Measurements from ENCODE around the gene CLEC20A. TPM values are rescaled to one million over a fixed set of nuclear protein-coding genes. Genes with fewer than 3 reads are reported as not detected.

Gene CLEC20A
- total RNA-seq, 3 donors from 2014 or later: not detected

DNA sequence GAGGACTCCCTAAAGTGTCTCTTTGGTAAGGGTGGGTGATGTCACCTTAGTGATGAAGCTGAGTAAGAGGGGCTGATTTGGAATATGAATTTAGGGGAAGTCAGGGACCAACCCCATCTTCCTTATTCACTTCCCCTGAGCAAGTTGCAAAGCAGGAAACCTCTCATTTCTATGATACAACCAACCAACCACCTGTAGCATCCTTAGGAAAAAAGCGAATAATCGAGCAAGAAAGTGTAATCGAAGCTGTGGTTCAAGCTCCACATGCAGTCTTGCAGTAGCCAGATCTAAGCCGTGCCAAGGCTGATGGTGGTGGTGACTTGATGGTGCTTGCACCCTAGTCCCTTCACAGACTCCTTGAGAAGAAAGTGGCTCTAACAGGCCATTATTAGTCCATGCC is 19.3 kb upstream of the CLEC20A start:
- Histone ChIP-seq H3K4me3 (no peak overlapping the region), H3K36me3 (ENCODE audit: low read depth) (no peaks in the 10 kb centered on the region), H3K9me3 (no peaks in the 10 kb centered on the region), H3K4me1 (ENCODE audit: low read depth) (no peaks in the 10 kb centered on the region)
- TF ChIP-seq CTCF (IDR thresholded peaks at IDR 0.05): no peak
- ATAC-seq: no peak
- no peak for DNase-seq
- intact Hi-C loops (cut with DNase I, micrococcal nuclease): no loop called here

DNA sequence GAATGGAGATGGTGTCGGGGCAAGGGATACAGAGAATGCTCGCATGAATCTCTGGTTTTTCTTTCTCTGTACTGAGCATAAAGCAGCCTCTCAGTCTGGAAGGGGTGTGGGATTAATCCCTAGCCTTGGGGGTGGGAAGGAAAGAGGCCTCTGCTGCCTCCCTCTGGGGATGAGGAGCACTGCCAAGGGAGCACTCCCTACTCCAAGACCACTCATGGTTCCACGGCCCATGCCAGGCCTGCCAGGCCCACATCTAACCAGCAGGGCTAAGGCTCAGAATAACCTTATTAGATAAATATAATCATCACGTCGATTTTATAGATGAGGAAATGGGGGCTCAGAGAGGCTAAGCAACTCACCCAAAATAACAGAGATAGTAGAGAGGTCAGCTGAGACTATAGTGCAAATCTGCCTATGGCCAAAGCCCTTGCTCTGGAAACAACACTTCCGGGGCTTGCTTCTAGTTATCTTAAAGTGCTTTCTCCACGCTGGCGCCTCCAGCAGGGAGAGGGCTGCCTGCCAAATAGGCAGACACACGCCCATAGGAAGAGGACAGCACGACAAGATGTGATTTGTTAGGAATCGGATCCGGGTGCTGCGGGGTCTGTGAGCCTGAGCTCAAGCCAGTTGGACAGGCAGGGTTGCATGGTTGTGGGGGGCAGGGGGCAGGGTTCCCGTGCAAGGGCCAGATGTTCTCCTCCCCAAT is 16.7 kb upstream of the CLEC20A start:
- peak; percentile 56 to 63 (median 58) for DNase-seq
- intact Hi-C loops (cut with DNase I, micrococcal nuclease): no loop called here
- no peak for TF ChIP-seq CTCF (IDR thresholded peaks at IDR 0.05)
- Histone ChIP-seq H3K4me1 (ENCODE audit: low read depth) (no peaks in the 10 kb centered on the region), H3K36me3 (ENCODE audit: low read depth) (no peaks in the 10 kb centered on the region), H3K9me3 (no peaks in the 10 kb centered on the region), H3K4me3 (no peak overlapping the region)
- peak; percentile 86 for ATAC-seq

- Histone ChIP-seq H3K36me3 (ENCODE audit: low read depth) (no peaks in the 10 kb centered on the region), H3K4me3 (no peak within 1 kb of the TSS), H3K4me1 (ENCODE audit: low read depth) (no peaks in the 10 kb centered on the region), H3K9me3 (no peaks in the 10 kb centered on the region)
- DNase-seq: no peak
- no peak for TF ChIP-seq CTCF (IDR thresholded peaks at IDR 0.05)
- intact Hi-C loops (cut with DNase I, micrococcal nuclease): no loop called here
- no peak for ATAC-seq
Measured at GRCh38 chr1:178512566-178513277, 16.0 kb upstream of the CLEC20A start, which contains the start of gene TEX35. TEX35 (plus strand) TSS chr1:178513109; CDS start chr1:178513189, 80 bp downstream.

DNA sequence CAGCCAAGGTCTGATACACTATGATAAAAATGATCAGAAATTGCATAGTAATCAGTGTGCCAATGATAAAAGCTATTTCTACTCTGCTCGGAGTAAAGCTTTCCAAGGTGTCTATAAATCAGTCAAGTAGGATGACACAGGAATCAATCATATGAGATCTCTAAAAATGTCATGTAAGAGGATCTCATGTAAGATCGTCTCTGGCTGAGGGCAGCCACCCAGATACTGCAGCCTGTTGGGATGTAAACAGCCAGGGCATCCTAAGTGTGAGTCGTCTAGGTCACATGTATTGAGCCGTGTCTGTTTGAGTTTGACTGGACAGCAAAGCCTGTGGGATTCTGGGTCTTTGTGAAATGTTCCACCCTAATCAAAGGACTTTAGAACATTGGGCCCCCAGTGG is 13.4 kb upstream of the CLEC20A start:
- H3K4me1 ChIP-seq (ENCODE audit: low read depth): no peaks in the 10 kb centered on the region
- no peak for TF ChIP-seq CTCF (IDR thresholded peaks at IDR 0.05)
- no peaks in the 10 kb centered on the region for H3K9me3 ChIP-seq
- H3K36me3 ChIP-seq (ENCODE audit: low read depth): no peaks in the 10 kb centered on the region
- intact Hi-C loops (cut with DNase I, micrococcal nuclease): no loop called here
- no peak for ATAC-seq
- DNase-seq: no peak
- no peak overlapping the region for H3K4me3 ChIP-seq

- ATAC-seq (no peak), DNase-seq (no peak)
- no peak for TF ChIP-seq CTCF (IDR thresholded peaks at IDR 0.05)
- Histone ChIP-seq H3K4me3 (no peak overlapping the region), H3K4me1 (ENCODE audit: low read depth) (no peaks in the 10 kb centered on the region), H3K36me3 (ENCODE audit: low read depth) (no peaks in the 10 kb centered on the region), H3K9me3 (no peaks in the 10 kb centered on the region)
- intact Hi-C loops (cut with DNase I, micrococcal nuclease): loop anchor here in 1 of 2 donors (10.0 kb wide), 1 partner anchor 195 kb away; no protein-coding TSS in a partner anchor
Measured at GRCh38 chr1:178509414-178510007, 12.7 kb upstream of the CLEC20A start.
